Calu3 (cell line): ENCODE data around the gene TTC29. TPM values are rescaled to one million over a fixed set of nuclear protein-coding genes. Genes with fewer than 3 reads are reported as not detected.

Experiments
- Bru-seq: library from RNA; stranded (reverse); fragments of 400-500 nt; gene quantifications from one replicate; lab custom pipeline; 2021; lab: Mats Ljungman, UMichigan
- BruChase-seq, 2 experiments: library from RNA; stranded (reverse); fragments of 400-500 nt; gene quantifications; one replicate each; lab custom pipeline; 2021; lab: Mats Ljungman, UMichigan
- BruUV-seq: library from RNA; stranded (reverse); fragments of 400-500 nt; replicated peaks from 2 replicates; lab custom pipeline; 2021; lab: Mats Ljungman, UMichigan
- CTCF ChIA-PET: fragments of 300-600 bp; sonication (Branson Sonifier 250); formaldehyde crosslinking; loops from one replicate; lab custom pipeline; 2022; ENCODE audit warnings: antibody characterized with exemption; lab: Charles Lee
- DNase-seq: peaks from one replicate; pipeline ENCODE4 v3.0.0; 2022
- H3K27ac Mint-ChIP-seq: one replicate; pipeline ENCODE4 v1.8.0; 2022; ENCODE audit warnings: mixed read lengths; ENCODE audit not compliant: unreplicated experiment
- H3K27me3 Mint-ChIP-seq: one replicate; pipeline ENCODE4 v1.8.0; 2022; ENCODE audit warnings: mixed read lengths; ENCODE audit not compliant: unreplicated experiment
- H3K36me3 Mint-ChIP-seq: one replicate; pipeline ENCODE4 v1.8.0; 2022; ENCODE audit warnings: mild to moderate bottlenecking, moderate library complexity, mixed read lengths; ENCODE audit not compliant: insufficient read depth, unreplicated experiment
- H3K4me1 Mint-ChIP-seq: one replicate; pipeline ENCODE4 v1.8.0; 2022; ENCODE audit warnings: mild to moderate bottlenecking, low read depth, mixed read lengths; ENCODE audit not compliant: unreplicated experiment
- H3K4me3 Mint-ChIP-seq: one replicate; pipeline ENCODE4 v1.8.0; 2022; ENCODE audit warnings: mild to moderate bottlenecking, low read depth, moderate library complexity, mixed read lengths; ENCODE audit not compliant: unreplicated experiment
- H3K9me3 Mint-ChIP-seq: one replicate; pipeline ENCODE4 v1.8.0; 2022; ENCODE audit warnings: low read depth, mixed read lengths; ENCODE audit not compliant: unreplicated experiment
- intact Hi-C: fragments of 100-400 bp; cut with micrococcal nuclease; formaldehyde crosslinking; loops from one replicate; pipeline ENCODE4 v1.10.0; 2022; ENCODE audit not compliant: unreplicated experiment
- long read RNA-seq: library from polyadenylated mRNA; stranded (forward); transcript quantifications from one replicate; pipeline ENCODE4 v2.0.0, GENCODE V29; 2022
- total RNA-seq: library from RNA; stranded (reverse); gene quantifications from 2 replicates; pipeline ENCODE4 v1.2.3, GENCODE V29; 2022
- TF ChIP-seq, protein P1 (sequence below): fragments of 200-600 bp; IDR thresholded peaks from one replicate; pipeline ENCODE4 v1.8.0; 2022; ENCODE audit warnings: antibody characterized with exemption; ENCODE audit not compliant: unreplicated experiment

The TTC29 gene
- total RNA-seq (not detected in 2 replicates), Bru-seq, nascent RNA (percentile 3 among the genes with signal in this experiment), BruChase-seq, experiment 1, labeled RNA remaining after a 6-hour chase (percentile 4 among the genes with signal in this experiment), BruChase-seq, experiment 2, labeled RNA remaining after a 2-hour chase (percentile 4 among the genes with signal in this experiment)
- long read RNA-seq, result 0 reads

- CTCF ChIA-PET, result no interaction called here
- intact Hi-C loops, result no loop called here
- peak within 1 kb of the TSS; percentile 76 for H3K4me3 Mint-ChIP-seq
Measured at GRCh38 chr4:146945556-146946374, at the start of gene TTC29. TSS of gene TTC29 (minus strand) at chr4:146945864. CDS start at chr4:146939895, 5,969 bp downstream.

GRCh38 chr4:146981651-146982050 is 36.0 kb upstream of the TTC29 start:
- TF ChIP-seq, protein P1, sequence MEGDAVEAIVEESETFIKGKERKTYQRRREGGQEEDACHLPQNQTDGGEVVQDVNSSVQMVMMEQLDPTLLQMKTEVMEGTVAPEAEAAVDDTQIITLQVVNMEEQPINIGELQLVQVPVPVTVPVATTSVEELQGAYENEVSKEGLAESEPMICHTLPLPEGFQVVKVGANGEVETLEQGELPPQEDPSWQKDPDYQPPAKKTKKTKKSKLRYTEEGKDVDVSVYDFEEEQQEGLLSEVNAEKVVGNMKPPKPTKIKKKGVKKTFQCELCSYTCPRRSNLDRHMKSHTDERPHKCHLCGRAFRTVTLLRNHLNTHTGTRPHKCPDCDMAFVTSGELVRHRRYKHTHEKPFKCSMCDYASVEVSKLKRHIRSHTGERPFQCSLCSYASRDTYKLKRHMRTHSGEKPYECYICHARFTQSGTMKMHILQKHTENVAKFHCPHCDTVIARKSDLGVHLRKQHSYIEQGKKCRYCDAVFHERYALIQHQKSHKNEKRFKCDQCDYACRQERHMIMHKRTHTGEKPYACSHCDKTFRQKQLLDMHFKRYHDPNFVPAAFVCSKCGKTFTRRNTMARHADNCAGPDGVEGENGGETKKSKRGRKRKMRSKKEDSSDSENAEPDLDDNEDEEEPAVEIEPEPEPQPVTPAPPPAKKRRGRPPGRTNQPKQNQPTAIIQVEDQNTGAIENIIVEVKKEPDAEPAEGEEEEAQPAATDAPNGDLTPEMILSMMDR, result no peak

More at GRCh38 chr4:146945556-146946374, at the start of gene TTC29:
- Mint-ChIP-seq H3K4me1 (peaks cover 15% of the 10 kb centered on the region), H3K36me3 (peaks cover 12% of the 10 kb centered on the region), H3K9me3 (no peaks in the 10 kb centered on the region), H3K27me3 (peaks cover 29% of the 10 kb centered on the region), H3K27ac (no peak within 1 kb of the TSS)
- BruUV-seq, result no TSS peak
- DNase-seq, result peak; percentile 90
- TF ChIP-seq, protein P1, result no peak

GRCh38 chr4:146978641-146979040 is 33.0 kb upstream of the TTC29 start:
- no peak for DNase-seq
- intact Hi-C loops, result no loop called here
- BruUV-seq, result no TSS peak

More at GRCh38 chr4:146981651-146982050, 36.0 kb upstream of the TTC29 start:
- H3K27me3 Mint-ChIP-seq, result no peaks in the 10 kb centered on the region
- no peak overlapping the region for H3K27ac Mint-ChIP-seq
- no peaks in the 10 kb centered on the region for H3K36me3 Mint-ChIP-seq
- intact Hi-C loops, result no loop called here
- DNase-seq, result no peak
- BruUV-seq, result no TSS peak
- H3K4me3 Mint-ChIP-seq, result no peak overlapping the region
- no peaks in the 10 kb centered on the region for H3K4me1 Mint-ChIP-seq
- H3K9me3 Mint-ChIP-seq, result no peaks in the 10 kb centered on the region
- CTCF ChIA-PET, result no interaction called here

DNA sequence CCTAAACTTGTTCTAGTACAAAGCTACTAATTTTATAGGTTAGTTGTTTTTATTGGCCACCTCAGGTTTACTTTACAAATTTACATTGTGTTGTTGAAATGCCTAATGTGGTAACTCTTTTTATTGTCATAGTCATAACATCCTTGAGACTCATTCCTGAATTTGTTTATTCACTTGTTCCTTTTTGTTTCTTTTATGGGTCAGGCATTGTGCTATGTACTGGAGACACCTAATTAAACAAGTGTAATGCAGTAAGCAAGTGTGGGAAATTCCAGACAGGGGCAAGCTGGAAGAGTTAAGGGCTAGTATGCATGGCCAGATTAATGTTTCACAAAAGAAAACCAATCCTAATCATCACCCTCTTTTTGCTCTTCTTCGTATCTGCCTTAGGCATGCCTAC is 30.5 kb upstream of the TTC29 start:
- Mint-ChIP-seq H3K9me3 (no peaks in the 10 kb centered on the region), H3K36me3 (no peaks in the 10 kb centered on the region), H3K4me3 (no peak overlapping the region), H3K27me3 (no peaks in the 10 kb centered on the region), H3K27ac (no peak overlapping the region), H3K4me1 (no peaks in the 10 kb centered on the region)
- TF ChIP-seq, protein P1, result no peak
- CTCF ChIA-PET, result no interaction called here
- no peak for DNase-seq
- intact Hi-C loops, result no loop called here
- BruUV-seq, result no TSS peak

More at GRCh38 chr4:146978641-146979040, 33.0 kb upstream of the TTC29 start:
- Mint-ChIP-seq H3K27me3 (no peaks in the 10 kb centered on the region), H3K27ac (no peak overlapping the region), H3K36me3 (no peaks in the 10 kb centered on the region), H3K4me3 (no peak overlapping the region), H3K4me1 (no peaks in the 10 kb centered on the region), H3K9me3 (no peaks in the 10 kb centered on the region)
- TF ChIP-seq, protein P1, result no peak
- CTCF ChIA-PET, result no interaction called here
